NCI-H146 treated with DMSO at 0.1 percent for 48 hours (cell line): ENCODE measurements around the gene DSE.

Source experiments
- DNase-seq: peaks from one replicate; lab custom pipeline; 2025; ENCODE audit not compliant: unreplicated experiment; lab: John Stamatoyannopoulos, UW

Gene DSE

GRCh38 chr6:116386581-116387299 is 16.0 kb downstream of the DSE start:
- DNase-seq, result no peak

- no peak for DNase-seq
These were observed 16.6 kb downstream of the DSE start for GRCh38 chr6:116387374-116387773.

DNA sequence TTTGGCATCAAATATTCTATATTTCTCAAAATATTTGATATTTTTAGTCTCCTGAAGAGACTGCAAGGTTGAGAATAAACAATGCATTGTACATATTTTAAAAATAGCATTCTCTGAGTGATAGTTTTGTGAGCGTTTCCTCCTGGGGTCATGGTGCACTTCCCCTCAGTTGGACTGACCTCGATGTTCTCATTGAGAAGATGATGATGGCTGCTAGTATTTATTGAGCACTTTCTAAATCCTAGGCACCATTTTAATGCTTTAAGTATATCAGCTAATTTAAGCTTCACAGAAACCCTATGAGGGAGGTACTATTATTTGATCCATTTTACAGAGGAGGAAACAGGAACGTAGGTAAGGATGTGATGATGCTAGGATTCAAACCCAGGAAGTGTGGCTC is 18.2 kb downstream of the DSE start:
- DNase-seq, result no peak

DNA sequence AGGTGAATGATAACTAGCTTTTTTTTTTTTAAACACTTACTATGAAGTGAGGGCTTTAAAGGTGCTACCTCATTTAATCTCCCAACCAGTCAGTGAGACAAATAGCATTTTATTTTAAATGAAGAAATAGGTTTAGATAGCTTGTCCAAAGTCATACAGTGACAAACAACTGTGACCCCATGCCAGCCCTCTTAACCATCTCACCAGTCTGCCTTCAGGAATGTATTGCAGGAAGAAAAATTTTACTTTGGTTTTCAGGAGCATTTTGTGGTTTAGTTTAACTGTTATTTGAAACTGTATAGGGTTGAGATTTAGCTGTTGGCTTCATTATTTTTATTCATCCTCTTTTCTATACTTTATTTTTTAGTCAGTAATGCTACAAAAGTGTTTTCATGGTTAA is 18.6 kb downstream of the DSE start:
- no peak for DNase-seq

DNA sequence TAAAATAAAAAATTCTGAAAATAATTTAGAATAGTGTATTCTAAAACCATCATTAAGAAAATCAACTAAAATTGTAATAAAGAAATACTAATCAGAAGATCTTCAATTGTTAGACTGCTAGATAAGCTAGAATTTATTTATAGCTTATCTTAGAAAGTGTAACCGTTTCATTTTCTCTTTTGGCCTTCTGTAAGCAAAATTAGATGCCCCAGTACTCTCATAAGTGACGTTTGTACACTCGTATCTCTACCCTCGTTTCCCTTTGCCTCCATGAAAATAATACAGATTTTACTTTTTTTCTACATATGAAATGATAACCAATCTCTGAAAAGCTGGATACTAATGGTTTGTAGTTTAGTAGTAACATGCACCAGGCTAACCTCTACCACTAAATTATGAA is 19.8 kb downstream of the DSE start:
- DNase-seq, result no peak

DNA sequence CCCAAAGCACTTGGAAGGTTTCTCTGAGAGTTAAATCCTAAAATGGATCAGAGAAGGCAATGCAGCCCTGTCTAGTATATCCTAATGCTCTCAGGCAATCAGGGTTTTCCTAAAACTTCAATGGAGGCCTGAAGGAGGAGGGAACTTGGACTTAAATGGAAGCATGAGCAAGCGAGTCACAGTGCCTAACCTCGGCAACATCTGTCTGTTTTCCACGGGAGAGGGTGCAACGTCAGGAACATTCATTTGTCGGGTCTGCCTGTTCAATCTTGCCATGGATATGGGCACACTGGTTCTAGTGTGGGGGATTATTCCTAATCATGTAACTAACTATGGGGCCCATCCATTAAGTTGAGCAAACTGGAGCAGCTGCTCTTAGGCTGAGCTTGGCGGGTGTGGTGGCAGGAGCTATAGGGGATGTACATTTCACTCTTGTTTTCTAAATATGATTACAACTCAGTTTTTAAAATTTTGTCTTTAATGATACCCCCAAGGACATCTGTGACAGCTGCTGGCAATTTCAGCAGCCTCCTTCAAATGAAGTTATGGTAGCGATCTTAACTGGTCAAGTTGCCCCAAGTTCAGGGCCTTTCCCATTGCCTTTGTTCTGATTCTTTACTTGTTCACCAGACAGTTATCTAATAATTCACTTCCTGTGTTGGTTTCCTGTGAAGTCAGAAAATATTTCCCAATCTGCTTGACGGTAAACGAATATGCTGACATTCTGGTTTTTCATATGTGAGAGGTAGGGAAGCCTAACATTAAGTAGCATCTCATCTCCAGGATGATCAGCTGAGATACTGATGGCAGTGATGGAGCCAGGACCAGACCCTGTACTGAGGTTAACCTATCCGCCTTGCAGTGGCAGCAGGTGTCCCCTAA is 21.6 kb downstream of the DSE start:
- no peak for DNase-seq

DNA sequence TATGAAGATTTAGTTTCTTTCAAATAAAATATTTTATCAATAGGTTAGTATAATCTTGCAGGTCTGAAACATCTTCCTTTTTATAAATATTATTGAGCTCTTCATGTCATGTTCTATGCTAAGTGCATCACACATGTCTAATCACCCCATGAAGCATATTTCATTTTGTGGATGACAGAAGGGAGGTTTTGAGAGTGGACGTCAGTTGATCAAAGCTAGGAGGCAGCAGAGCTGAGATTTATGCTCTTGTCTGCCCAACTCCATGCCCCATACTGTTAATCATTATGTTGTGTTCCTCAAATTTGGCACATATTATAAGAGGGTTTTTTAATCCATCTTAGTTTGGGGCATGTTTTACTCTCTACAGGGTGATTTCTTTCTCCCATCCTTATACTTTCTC is 22.7 kb downstream of the DSE start:
- DNase-seq, result no peak

- DNase-seq, result no peak
These were observed 24.9 kb downstream of the DSE start for GRCh38 chr6:116395647-116396046.

GRCh38 chr6:116396441-116396840 is 25.7 kb downstream of the DSE start:
- no peak for DNase-seq

- DNase-seq, result no peak
These were observed 27.2 kb downstream of the DSE start for GRCh38 chr6:116397914-116398313.

DNA sequence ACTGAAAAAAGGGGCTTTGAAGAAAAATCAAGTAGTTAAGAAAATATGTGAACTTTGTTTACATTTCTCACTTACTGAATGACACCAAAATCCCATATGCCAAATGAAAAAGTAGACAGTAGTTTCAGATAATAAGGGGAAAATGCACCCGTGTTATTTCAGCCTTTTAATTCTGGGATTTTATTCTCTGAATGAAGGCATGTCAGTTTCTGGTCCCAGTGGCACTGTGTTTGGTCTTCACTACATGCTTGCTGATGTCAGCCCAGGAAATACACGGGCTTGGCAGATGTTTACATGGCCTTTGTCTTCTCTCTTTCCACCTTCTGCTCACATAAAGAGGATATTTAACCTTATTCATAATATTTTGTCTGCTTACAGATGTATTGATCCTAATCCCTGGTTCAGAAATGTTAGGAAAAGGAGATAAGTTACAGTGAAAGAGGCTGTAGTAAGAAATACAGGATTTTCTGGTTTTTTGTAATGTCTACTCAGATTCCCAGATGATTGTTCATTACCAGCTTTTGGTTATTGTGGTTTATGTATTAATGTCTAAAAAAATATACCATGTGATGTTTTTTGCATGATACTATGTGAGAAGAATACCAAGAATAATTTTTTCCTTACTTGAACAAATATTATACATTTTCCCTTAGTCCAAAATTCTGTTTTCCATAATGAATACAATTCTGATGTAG is 27.7 kb downstream of the DSE start:
- no peak for DNase-seq

DNA sequence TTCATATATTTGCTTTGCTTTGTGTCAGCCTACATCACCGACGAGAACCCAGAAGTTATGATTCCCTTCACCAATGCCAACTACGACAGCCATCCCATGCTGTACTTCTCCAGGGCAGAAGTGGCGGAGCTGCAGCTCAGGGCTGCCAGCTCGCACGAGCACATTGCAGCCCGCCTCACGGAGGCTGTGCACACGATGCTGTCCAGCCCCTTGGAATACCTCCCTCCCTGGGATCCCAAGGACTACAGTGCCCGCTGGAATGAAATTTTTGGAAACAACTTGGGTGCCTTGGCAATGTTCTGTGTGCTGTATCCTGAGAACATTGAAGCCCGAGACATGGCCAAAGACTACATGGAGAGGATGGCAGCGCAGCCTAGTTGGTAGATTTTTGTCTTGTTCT is 28.5 kb downstream of the DSE start:
- no peak for DNase-seq

DNA sequence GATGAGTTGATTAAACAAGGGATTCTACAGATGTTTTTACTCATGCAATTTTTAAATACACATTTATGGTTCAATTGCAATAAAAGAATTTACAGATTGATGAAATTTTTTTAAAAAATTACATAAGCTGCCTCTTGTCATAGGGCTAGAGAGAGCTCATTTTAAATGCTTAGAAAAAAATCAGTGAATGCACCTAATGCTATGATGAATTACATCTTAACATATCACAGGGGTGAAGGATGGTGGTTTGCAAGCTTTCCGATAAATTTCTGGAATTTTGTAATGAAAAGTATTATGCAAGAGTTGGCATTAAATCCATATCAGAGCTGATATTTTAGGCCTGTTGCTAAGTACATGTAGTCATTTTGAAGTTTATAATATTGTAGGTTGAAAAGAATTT is 29.6 kb downstream of the DSE start:
- no peak for DNase-seq

DNA sequence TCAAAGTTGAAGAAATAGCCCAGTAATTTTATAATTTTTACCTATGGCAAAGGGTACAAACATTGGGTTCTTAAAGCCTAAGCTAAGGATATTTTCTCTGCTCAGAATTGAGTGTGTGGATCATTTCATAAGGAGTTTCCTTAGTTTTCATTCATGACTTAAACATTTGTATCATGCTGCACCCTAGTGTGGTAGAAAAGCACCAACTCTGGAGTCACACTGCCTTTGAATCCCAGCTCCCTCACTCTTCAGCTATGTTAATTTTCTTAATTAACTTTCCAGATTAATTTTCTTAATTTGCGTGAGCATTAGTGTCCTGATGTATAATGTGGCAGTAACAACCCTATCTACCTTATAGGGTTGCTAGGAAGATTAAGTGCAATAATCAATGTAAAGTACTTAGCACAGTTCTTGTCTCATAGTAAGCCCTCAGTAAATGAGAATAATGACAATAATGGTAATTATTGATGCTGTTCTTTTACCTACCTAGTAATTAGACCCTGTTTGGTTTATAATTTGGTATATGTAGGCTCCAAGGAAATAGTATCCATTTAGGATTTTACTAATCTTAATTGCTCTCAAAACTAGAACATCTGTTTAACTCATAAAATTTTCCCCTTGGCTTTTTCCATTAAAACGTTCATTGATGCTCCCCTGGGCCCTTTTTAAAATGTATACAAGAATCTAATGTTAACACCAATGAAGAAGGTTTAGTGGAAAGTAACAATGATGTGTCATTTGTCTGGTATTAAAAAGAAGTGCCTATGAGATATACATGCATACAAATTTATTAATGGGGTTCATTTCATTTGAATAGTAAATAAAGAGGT is 31.6 kb downstream of the DSE start:
- no peak for DNase-seq

DNA sequence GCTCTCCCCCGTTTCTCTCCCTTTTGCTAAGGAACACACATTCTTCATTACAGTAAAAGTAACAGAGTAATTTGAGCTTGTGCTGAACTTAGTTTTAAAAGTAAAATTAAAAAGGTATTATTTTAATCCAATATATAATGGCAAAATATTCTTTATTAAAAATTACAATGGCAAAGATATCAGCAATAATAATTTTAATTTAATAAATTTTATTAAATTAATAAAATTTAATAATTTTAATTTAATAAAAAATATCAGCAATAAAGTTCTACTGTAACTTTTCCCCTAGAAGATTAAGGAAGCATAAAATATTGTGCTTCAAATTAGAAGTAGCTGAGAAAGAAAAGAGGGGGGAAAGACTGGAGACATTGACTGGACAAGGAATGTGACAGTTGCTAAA is 32.5 kb downstream of the DSE start:
- no peak for DNase-seq

GRCh38 chr6:116404696-116405095 is 33.9 kb downstream of the DSE start:
- DNase-seq, result no peak

- no peak for DNase-seq
These were observed 34.4 kb downstream of the DSE start for GRCh38 chr6:116405138-116405537.

- DNase-seq, result no peak
These were observed 35.1 kb downstream of the DSE start for GRCh38 chr6:116405652-116406356.

- DNase-seq, result no peak
These were observed 36.1 kb downstream of the DSE start for GRCh38 chr6:116406678-116407345.

DNA sequence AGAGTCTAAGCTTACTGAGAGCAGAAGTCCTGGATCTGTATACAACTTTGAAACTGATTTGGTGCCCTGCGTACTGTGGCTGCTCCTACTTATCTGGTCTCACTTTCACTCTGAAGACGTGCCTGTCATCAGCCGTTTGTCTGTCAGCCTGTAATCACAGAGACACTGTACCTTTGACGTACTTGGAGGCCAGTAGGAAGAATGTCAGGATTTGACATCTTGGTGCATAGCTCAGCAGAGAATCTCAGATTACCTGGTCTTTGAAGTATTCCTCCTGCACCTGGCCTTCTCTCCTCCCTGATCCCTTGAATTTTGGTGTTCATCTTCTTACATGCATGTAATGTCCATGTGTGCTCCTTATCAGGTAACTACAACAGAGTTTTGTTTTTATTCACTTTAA is 37.7 kb downstream of the DSE start:
- DNase-seq, result no peak
